ENCODE results near the gene EPHA3. TPM values are rescaled to one million over a fixed set of nuclear protein-coding genes. Genes with fewer than 3 reads are reported as not detected.

The EPHA3 gene
- total RNA-seq, 1 donor from 2014 or later: 3.3 TPM

DNA sequence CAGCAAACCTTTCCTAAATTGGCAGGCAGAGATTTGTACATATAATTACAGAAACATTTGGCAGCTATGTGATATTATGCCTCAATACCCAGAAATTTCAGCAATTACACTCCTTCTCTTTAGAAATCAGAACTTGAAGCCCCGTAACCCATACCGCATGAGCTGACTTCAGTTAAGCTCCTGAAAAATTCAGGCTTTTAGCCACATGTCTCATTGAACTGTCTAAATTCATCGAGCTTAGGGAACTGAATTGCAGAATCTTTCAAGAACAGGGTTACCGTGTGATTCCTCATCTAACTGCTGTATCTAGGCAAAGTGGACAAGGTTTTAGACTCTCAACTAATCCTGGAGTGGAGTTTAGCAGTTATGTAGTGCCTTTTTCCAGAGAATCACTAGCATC is 333.0 kb downstream of the EPHA3 start:
- Histone ChIP-seq H3K4me3 (no peak overlapping the region), H3K4me1 (no peaks in the 10 kb centered on the region), H3K27ac (no peak overlapping the region), H3K36me3 (no peaks in the 10 kb centered on the region), H3K9me3 (no peaks in the 10 kb centered on the region), H3K27me3 (no peaks in the 10 kb centered on the region)
- intact Hi-C loops (cut with DNase I): no loop called here
- no peak for DNase-seq (ENCODE audit: low spot score in 2 of 2)
- TF ChIP-seq, protein P1, sequence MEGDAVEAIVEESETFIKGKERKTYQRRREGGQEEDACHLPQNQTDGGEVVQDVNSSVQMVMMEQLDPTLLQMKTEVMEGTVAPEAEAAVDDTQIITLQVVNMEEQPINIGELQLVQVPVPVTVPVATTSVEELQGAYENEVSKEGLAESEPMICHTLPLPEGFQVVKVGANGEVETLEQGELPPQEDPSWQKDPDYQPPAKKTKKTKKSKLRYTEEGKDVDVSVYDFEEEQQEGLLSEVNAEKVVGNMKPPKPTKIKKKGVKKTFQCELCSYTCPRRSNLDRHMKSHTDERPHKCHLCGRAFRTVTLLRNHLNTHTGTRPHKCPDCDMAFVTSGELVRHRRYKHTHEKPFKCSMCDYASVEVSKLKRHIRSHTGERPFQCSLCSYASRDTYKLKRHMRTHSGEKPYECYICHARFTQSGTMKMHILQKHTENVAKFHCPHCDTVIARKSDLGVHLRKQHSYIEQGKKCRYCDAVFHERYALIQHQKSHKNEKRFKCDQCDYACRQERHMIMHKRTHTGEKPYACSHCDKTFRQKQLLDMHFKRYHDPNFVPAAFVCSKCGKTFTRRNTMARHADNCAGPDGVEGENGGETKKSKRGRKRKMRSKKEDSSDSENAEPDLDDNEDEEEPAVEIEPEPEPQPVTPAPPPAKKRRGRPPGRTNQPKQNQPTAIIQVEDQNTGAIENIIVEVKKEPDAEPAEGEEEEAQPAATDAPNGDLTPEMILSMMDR (IDR thresholded peaks at IDR 0.05): no peak

DNA sequence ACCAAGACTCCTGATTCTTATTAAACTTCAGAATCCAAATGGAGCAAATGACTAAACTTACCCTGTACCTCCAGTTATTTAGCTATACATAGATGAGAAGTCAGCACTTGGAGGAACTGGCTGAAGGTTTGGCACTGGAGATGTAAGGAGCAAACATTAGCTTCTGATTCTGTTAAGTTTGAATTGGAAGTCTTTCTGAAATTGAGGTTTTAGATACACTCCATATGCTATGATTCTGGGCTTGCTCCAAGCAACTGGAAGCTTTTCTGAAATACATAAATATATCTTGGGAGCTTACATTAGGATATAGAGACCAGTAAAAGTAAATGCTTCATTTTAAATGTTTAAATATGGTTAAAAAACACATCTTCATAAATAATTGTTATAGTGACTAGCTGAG is 333.7 kb downstream of the EPHA3 start:
- intact Hi-C loops (cut with DNase I): no loop called here
- TF ChIP-seq, protein P1 (IDR thresholded peaks at IDR 0.05): no peak
- no peaks in the 10 kb centered on the region for H3K36me3 ChIP-seq
- no peak overlapping the region for H3K27ac ChIP-seq
- no peaks in the 10 kb centered on the region for H3K9me3 ChIP-seq
- H3K4me3 ChIP-seq: no peak overlapping the region
- no peak for DNase-seq (ENCODE audit: low spot score in 2 of 2)
- H3K4me1 ChIP-seq: no peaks in the 10 kb centered on the region
- no peaks in the 10 kb centered on the region for H3K27me3 ChIP-seq

DNA sequence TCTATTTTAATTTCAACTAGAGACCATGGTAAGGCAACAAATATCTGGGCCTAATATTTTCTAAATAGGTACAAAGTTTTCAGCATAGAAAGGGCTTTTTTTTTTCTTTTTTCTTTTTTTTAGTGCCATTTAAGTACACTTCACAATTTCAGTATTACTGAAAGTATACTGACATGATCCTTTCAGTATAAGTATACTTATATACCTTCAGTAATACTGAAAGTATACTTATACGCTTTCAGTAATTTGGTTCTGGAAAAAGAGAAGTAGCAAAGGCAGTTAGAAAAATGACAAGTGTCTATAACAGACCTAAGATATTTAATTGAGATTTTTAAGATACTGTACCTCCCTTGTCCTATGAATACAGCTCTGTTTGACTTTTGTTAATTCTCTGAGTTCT is 339.2 kb downstream of the EPHA3 start:
- no peaks in the 10 kb centered on the region for H3K27me3 ChIP-seq
- no peaks in the 10 kb centered on the region for H3K9me3 ChIP-seq
- intact Hi-C loops (cut with DNase I): no loop called here
- no peak overlapping the region for H3K4me3 ChIP-seq
- no peaks in the 10 kb centered on the region for H3K4me1 ChIP-seq
- H3K36me3 ChIP-seq: no peaks in the 10 kb centered on the region
- TF ChIP-seq, protein P1 (IDR thresholded peaks at IDR 0.05): no peak
- no peak for DNase-seq (ENCODE audit: low spot score in 2 of 2)
- no peak overlapping the region for H3K27ac ChIP-seq

DNA sequence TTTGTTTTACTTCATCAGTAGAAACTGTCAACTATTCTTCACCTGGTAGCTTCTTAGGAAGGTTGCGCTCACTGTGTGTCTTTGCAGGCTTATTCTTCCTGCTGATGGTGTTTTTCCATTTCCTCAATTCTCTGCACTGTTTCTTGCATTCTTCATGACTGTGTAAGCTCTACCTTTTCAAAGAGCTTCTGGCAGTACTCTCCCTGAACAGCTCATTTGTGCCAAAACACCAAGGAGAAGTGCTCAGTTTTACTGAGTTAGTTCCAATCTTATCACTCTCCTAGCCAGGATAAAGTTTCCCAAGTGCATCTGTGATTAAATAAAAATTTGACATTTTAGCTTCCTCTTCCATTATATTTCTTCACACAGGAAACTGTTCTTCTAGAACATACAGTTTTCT is 339.8 kb downstream of the EPHA3 start:
- H3K36me3 ChIP-seq: no peaks in the 10 kb centered on the region
- no peaks in the 10 kb centered on the region for H3K9me3 ChIP-seq
- no peak overlapping the region for H3K27ac ChIP-seq
- no peak for DNase-seq (ENCODE audit: low spot score in 2 of 2)
- intact Hi-C loops (cut with DNase I): no loop called here
- H3K4me3 ChIP-seq: no peak overlapping the region
- TF ChIP-seq, protein P1 (IDR thresholded peaks at IDR 0.05): no peak
- no peaks in the 10 kb centered on the region for H3K27me3 ChIP-seq
- H3K4me1 ChIP-seq: no peaks in the 10 kb centered on the region

DNA sequence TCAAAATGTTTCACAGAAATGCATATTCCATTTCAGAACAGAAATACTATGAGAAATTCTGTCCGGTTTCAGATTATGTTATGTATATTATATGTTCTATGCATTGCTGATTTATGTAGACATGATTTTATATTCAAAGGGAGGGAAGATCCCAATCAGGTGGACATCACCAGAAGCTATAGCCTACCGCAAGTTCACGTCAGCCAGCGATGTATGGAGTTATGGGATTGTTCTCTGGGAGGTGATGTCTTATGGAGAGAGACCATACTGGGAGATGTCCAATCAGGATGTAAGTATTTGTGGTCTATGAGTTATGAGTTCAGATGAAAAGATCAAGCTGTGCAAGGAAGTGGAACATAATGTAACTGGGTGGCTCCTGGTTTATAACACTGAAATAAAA is 341.7 kb downstream of the EPHA3 start:
- intact Hi-C loops (cut with DNase I): no loop called here
- TF ChIP-seq, protein P1 (IDR thresholded peaks at IDR 0.05): no peak
- Histone ChIP-seq H3K4me3 (no peak overlapping the region), H3K36me3 (no peaks in the 10 kb centered on the region), H3K4me1 (no peaks in the 10 kb centered on the region), H3K27ac (no peak overlapping the region), H3K27me3 (no peaks in the 10 kb centered on the region), H3K9me3 (no peaks in the 10 kb centered on the region)
- no peak for DNase-seq (ENCODE audit: low spot score in 2 of 2)

DNA sequence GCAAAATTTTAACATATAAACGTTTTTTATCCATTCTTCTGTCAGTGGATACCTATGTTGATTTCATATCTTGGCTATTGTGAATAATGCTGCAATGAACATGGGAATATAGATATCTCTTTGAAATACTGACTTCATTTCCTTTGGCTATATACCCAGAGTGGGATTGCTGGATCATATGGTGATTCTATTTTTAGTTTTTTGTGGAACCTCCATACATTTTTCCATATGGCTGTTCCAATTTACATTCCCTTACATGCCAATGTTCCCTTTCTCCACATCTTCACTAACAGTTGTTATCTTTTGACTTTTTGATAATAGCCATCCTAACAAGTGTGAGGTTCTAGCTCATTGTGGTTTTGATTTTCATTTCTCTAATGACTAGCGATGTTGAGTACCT is 344.6 kb downstream of the EPHA3 start:
- no peak for DNase-seq (ENCODE audit: low spot score in 2 of 2)
- TF ChIP-seq, protein P1 (IDR thresholded peaks at IDR 0.05): no peak
- H3K27me3 ChIP-seq: no peaks in the 10 kb centered on the region
- no peaks in the 10 kb centered on the region for H3K36me3 ChIP-seq
- intact Hi-C loops (cut with DNase I): no loop called here
- H3K27ac ChIP-seq: no peak overlapping the region
- H3K9me3 ChIP-seq: no peaks in the 10 kb centered on the region
- H3K4me1 ChIP-seq: no peaks in the 10 kb centered on the region
- H3K4me3 ChIP-seq: no peak overlapping the region

All from ascending aorta (tissue), 2 donors.